OCI-LY1 (cell line): ENCODE data around the gene ARL16.
A peak's percentile ranks its signal among the peaks of the same experiment; 100 is the strongest.

Experiments used
- H2AFZ ChIP-seq: fragments of 200-600 bp; sonication (generic), shearing (Covaris generic); 2 replicates; pipeline ENCODE4 v1.6.0; 2014; ENCODE audit warnings: antibody characterized with exemption, mild to moderate bottlenecking, low read length
- H3F3A ChIP-seq: fragments of 200-600 bp; sonication (generic), shearing (Covaris generic); 2 replicates; pipeline ENCODE4 v1.6.0; 2014; ENCODE audit warnings: mild to moderate bottlenecking, antibody characterized with exemption, low read length, moderate library complexity; ENCODE audit not compliant: insufficient read depth
- H3K27ac ChIP-seq: fragments of 200-600 bp; sonication (generic); 2 replicates; pipeline ENCODE4 v1.5.1; 2014; ENCODE audit warnings: low read length, mixed run types, mild to moderate bottlenecking, low read depth; ENCODE audit not compliant: poor library complexity, severe bottlenecking
- H3K27me3 ChIP-seq: fragments of 200-600 bp; sonication (generic); 2 replicates; pipeline ENCODE4 v1.6.0; 2014; ENCODE audit warnings: antibody characterized with exemption, mild to moderate bottlenecking, low read length, moderate library complexity; ENCODE audit not compliant: insufficient read depth
- H3K36me3 ChIP-seq: fragments of 200-600 bp; sonication (generic); 2 replicates; pipeline ENCODE4 v1.6.1; 2014; ENCODE audit warnings: mild to moderate bottlenecking, antibody characterized with exemption, low read length, moderate library complexity, mixed read lengths; ENCODE audit not compliant: insufficient read depth
- H3K4me1 ChIP-seq: fragments of 200-600 bp; sonication (generic); 2 replicates; pipeline ENCODE4 v1.5.1; 2014; ENCODE audit warnings: mild to moderate bottlenecking, low read length, moderate library complexity; ENCODE audit not compliant: insufficient read depth, severe bottlenecking
- H3K4me2 ChIP-seq: fragments of 200-600 bp; sonication (generic), shearing (Covaris generic); 2 replicates; pipeline ENCODE4 v1.6.1; 2014; ENCODE audit warnings: low read length
- H3K4me3 ChIP-seq: fragments of 200-600 bp; sonication (generic); 2 replicates; pipeline ENCODE4 v1.5.1; 2014; ENCODE audit warnings: low read length, low read depth, mild to moderate bottlenecking, mixed read lengths; ENCODE audit not compliant: poor library complexity, severe bottlenecking
- H3K79me2 ChIP-seq: fragments of 200-600 bp; shearing (Covaris generic); 2 replicates; pipeline ENCODE4 v1.6.1; 2016; ENCODE audit warnings: mixed run types, low read length, mixed read lengths; ENCODE audit not compliant: insufficient read depth
- H3K9ac ChIP-seq: fragments of 200-600 bp; sonication (generic), shearing (Covaris generic); 2 replicates; pipeline ENCODE4 v1.6.1; 2014; ENCODE audit warnings: mild to moderate bottlenecking, low read length, mixed read lengths
- H3K9me2 ChIP-seq: fragments of 200-600 bp; sonication (generic), shearing (Covaris generic); 2 replicates; pipeline ENCODE4 v1.6.1; 2014; ENCODE audit warnings: low read depth, mild to moderate bottlenecking, low read length, mixed read lengths
- H3K9me3 ChIP-seq: fragments of 200-600 bp; shearing (Covaris generic); 2 replicates; pipeline ENCODE4 v1.6.1; 2014; ENCODE audit warnings: low read length, mixed read lengths
- H4K20me1 ChIP-seq: fragments of 200-600 bp; sonication (generic), shearing (Covaris generic); 2 replicates; pipeline ENCODE4 v1.6.0; 2016; ENCODE audit warnings: mild to moderate bottlenecking, low read length; ENCODE audit not compliant: insufficient read depth
- EZH2 ChIP-seq: fragments of 200-600 bp; sonication (generic), shearing (Covaris generic); IDR thresholded peaks from 2 replicates; pipeline ENCODE4 v1.8.0; 2017; ENCODE audit warnings: borderline replicate concordance, mixed run types, mild to moderate bottlenecking, antibody characterized with exemption, low read length, moderate library complexity, mixed read lengths
- TF ChIP-seq, protein P1 (sequence below): fragments of 200-600 bp; sonication (generic), shearing (Covaris generic); IDR thresholded peaks from 2 replicates; pipeline ENCODE4 v1.5.1; 2017; ENCODE audit warnings: mild to moderate bottlenecking, antibody characterized with exemption, low read length, moderate library complexity, mixed read lengths

The ARL16 gene, protein sequence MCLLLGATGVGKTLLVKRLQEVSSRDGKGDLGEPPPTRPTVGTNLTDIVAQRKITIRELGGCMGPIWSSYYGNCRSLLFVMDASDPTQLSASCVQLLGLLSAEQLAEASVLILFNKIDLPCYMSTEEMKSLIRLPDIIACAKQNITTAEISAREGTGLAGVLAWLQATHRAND

DNA sequence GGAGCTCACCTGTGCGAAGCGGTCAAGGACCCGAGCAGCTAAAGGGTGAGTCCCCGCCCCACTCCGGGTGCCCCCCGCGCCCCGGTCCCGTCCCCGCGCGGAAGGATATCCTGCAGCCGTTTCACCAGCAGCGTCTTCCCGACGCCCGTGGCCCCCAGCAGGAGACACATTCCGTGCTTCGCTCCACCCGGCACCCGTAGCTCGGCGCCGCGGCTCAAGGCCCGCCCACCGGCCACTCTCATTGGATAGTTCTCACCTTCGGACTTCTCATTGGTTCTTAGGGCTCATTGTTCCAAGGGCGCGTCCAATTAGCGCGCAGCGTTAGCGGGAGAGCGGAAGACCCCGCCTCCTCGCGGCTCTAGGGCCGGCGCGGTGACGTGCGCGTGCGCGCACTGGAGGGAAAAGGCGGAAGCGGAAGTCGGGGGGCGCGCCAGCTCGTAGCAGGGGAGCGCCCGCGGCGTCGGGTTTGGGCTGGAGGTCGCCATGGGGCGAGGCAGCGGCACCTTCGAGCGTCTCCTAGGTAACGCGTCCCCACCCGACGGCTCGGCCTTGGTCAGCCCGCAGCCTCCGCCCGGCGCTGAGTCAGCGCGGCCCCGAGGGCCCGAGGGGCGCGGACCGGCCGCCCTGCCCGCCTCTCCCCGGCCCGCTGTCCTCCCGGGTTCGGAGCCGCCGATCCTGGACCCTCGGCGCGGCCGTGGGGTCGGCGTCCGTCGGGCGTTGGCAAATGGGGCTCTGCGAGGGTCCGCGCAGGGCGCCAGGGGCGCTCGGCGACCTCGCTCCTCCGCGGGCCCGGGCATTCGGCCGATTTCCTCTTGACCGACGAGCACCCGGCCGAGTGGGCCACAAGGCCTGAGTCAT is at the start of gene ARL16, which contains the start of gene HGS:
TSS of gene ARL16 (minus strand) at position 214 of the 858 bp plus-strand sequence. CDS start at position 170, 44 bp downstream.
TSS of gene HGS (plus strand) at position 428 of the 858 bp plus-strand sequence. CDS start at position 484, 56 bp downstream.
- Histone ChIP-seq H3K4me1 (peaks cover 28% of the 10 kb centered on the region), H3K27me3 (no peaks in the 10 kb centered on the region), H4K20me1 (no peaks in the 10 kb centered on the region), H3K9ac (peak within 1 kb of the TSS; percentile 86), H3K79me2 (peaks cover 15% of the 10 kb centered on the region), H3K4me2 (peak within 1 kb of the TSS; percentile 88), H3K9me2 (no peaks in the 10 kb centered on the region), H3K4me3 (peak within 1 kb of the TSS; percentile 82), H3K9me3 (no peaks in the 10 kb centered on the region), H3K27ac (peak within 1 kb of the TSS; percentile 3), H3F3A (no peaks in the 10 kb centered on the region), H3K36me3 (peaks cover 35% of the 10 kb centered on the region; the same call in 1 of the 2 replicates), H2AFZ (no peak within 1 kb of the TSS)
- TF ChIP-seq, protein P1, sequence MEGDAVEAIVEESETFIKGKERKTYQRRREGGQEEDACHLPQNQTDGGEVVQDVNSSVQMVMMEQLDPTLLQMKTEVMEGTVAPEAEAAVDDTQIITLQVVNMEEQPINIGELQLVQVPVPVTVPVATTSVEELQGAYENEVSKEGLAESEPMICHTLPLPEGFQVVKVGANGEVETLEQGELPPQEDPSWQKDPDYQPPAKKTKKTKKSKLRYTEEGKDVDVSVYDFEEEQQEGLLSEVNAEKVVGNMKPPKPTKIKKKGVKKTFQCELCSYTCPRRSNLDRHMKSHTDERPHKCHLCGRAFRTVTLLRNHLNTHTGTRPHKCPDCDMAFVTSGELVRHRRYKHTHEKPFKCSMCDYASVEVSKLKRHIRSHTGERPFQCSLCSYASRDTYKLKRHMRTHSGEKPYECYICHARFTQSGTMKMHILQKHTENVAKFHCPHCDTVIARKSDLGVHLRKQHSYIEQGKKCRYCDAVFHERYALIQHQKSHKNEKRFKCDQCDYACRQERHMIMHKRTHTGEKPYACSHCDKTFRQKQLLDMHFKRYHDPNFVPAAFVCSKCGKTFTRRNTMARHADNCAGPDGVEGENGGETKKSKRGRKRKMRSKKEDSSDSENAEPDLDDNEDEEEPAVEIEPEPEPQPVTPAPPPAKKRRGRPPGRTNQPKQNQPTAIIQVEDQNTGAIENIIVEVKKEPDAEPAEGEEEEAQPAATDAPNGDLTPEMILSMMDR: no peak
- no peak for TF ChIP-seq EZH2

DNA sequence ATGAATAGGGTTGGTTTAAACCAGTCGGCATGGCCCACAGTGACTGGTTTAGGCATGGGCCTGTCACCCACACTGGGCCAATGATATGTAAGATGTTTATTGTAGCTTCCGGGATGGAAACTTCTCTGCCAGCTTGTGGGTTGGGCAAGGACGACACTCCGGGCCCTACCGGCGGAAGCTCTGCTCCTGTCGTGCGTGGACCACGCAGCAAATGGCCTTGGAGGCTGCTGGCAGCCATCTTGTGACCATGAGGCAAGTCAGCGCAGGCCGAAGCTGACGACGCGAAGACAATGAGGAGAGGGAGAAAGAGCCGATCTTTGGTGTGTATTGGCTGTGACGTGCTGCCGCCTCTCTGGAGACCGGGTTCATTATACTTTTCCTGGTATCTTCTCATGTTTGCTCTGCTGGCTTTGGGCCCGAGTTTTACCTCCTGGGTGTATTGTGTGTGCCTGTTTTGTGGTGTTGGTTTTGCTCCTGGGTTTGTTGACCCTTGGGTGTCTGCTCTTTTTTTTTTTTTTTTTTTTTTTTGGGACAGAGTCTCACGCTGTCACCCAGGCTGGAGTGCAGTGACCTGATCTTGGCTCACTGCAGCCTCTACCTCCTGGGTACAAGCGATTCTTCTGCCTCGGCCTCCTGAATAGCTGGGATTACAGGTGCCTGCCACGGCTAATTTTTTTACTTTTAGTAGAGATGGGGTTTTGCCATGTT is 43.9 kb upstream of the ARL16 start:
- TF ChIP-seq, protein P1: no peak
- TF ChIP-seq EZH2: no peak
- Histone ChIP-seq H3K27ac (no peak overlapping the region), H3F3A (no peaks in the 10 kb centered on the region), H3K4me2 (no peak overlapping the region), H3K9ac (no peak overlapping the region), H3K27me3 (peaks cover 3% of the 10 kb centered on the region), H3K79me2 (no peaks in the 10 kb centered on the region), H3K4me3 (no peak overlapping the region), H3K9me3 (no peaks in the 10 kb centered on the region), H2AFZ (no peak overlapping the region), H3K4me1 (peaks cover 4% of the 10 kb centered on the region), H3K9me2 (no peaks in the 10 kb centered on the region), H4K20me1 (no peaks in the 10 kb centered on the region), H3K36me3 (no peaks in the 10 kb centered on the region)

DNA sequence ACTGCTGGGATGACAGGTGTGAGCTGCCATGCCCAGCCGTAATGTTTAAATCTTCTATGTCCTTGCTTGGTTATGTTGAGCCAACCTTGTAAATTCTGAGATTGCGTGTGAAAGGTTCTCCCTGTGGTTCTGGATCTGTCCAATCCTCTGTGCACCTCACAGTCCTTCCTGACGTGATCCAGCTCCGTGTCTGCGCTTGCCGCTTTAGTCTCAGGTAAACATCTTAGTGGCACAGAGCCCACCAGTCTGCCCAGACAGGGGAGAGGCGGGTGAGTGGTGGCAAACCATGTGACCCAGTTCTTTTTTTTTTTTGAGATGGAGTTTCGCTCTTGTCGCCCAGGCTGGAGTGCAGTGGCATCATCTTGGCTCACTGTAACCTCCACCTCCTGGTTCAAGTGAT is 42.4 kb upstream of the ARL16 start:
- Histone ChIP-seq H3K79me2 (no peaks in the 10 kb centered on the region), H3F3A (no peaks in the 10 kb centered on the region), H3K9me3 (no peaks in the 10 kb centered on the region), H3K4me1 (peaks cover 4% of the 10 kb centered on the region), H2AFZ (no peak overlapping the region), H3K27ac (no peak overlapping the region), H3K9me2 (no peaks in the 10 kb centered on the region), H4K20me1 (no peaks in the 10 kb centered on the region), H3K36me3 (no peaks in the 10 kb centered on the region), H3K27me3 (peaks cover 3% of the 10 kb centered on the region), H3K4me2 (no peak overlapping the region), H3K9ac (no peak overlapping the region), H3K4me3 (no peak overlapping the region)
- TF ChIP-seq, protein P1: no peak
- TF ChIP-seq EZH2: no peak
